Transverse colon (tissue), 4 donors: ENCODE data around the gene SLC22A14. TPM values are rescaled to one million over a fixed set of nuclear protein-coding genes. Genes with fewer than 3 reads are reported as not detected.

Experiments
- DNase-seq: peaks from one replicate; pipeline ENCODE4 v3.0.0-alpha.2; 2019
- H3K27ac ChIP-seq, 4 donors: fragments of 200-600 bp; sonication (generic); 2 replicates each; pipeline ENCODE4 v1.5.1; 2016 to 2018; ENCODE audit warnings: inconsistent platforms in 4 of 4
- H3K27me3 ChIP-seq: fragments of 200-600 bp; sonication (generic); 2 replicates; pipeline ENCODE4 v1.5.1; 2017; ENCODE audit warnings: inconsistent platforms
- H3K36me3 ChIP-seq, 4 donors: fragments of 200-600 bp; sonication (generic); 2 replicates each; pipeline ENCODE4 v1.5.1; 2017 to 2019; ENCODE audit warnings: inconsistent platforms in 4 of 4
- H3K4me1 ChIP-seq, 4 donors: fragments of 200-600 bp; sonication (generic); 2 replicates each; pipeline ENCODE4 v1.5.1; 2017 to 2020; ENCODE audit warnings: inconsistent platforms in 4 of 4
- H3K4me3 ChIP-seq, 4 donors: fragments of 200-600 bp; sonication (generic); 1 replicate in 1 of 4; 2 replicates in 3 of 4; pipeline versions ENCODE4 v1.5.1 to v1.6.1; 2017 to 2019; ENCODE audit warnings: inconsistent platforms in 4 of 4
- H3K9me3 ChIP-seq, 2 donors: fragments of 200-600 bp; sonication (generic); 2 replicates each; pipeline ENCODE4 v1.5.1; 2017 to 2019; ENCODE audit warnings: inconsistent platforms in 2 of 2
- CTCF ChIP-seq, 5 experiments: fragments of 200-600 bp in 3 of 5; fragments of 450-650 bp in 2 of 5; sonication (generic) in 3 of 5; IDR thresholded peaks; 1 replicate in 2 of 5; 2 replicates in 3 of 5; pipeline ENCODE4 v1.5.1; 2016 to 2017; ENCODE audit warnings: antibody characterized with exemption in 5 of 5, inconsistent platforms in 3 of 5, mild to moderate bottlenecking in 2 of 5, moderate library complexity in 1 of 5
- EP300 ChIP-seq: sonication (generic); formaldehyde crosslinking; IDR thresholded peaks from one replicate; pipeline ENCODE4 v1.6.1; 2017; ENCODE audit warnings: antibody characterized with exemption, low read depth
- POLR2A ChIP-seq: fragments of 450-650 bp; IDR thresholded peaks from one replicate; pipeline ENCODE4 v1.6.1; 2016; ENCODE audit warnings: antibody characterized with exemption, mild to moderate bottlenecking, moderate library complexity
- POLR2AphosphoS5 ChIP-seq, 3 donors: sonication (generic); formaldehyde crosslinking; IDR thresholded peaks; one replicate each; pipeline ENCODE4 v1.6.1; 2016; ENCODE audit warnings: antibody characterized with exemption in 3 of 3
- WGBS, 2 donors: methylation state at CpG; one replicate each; pipeline ENCODE4 v1.1.5; 2018; ENCODE audit warnings: low coverage in 1 of 2; 5-methylcytosine and 5-hydroxymethylcytosine counted together
- in situ Hi-C, 4 donors: fragments of 200-750 bp; cut with MboI; loops; one replicate each; pipeline versions ENCODE4 v1.15.0 to v1.15.1; 2017; ENCODE audit warnings: low sequenced_read_pairs in 3 of 4, low pct_ligation_motif_present in 1 of 4, low pct_unique_long_range_greater_than_20kb in 1 of 4
- intact Hi-C: fragments of 100-400 bp; cut with DNase I; formaldehyde crosslinking; loops from one replicate; pipeline ENCODE4 v1.15.1; 2023; ENCODE audit warnings: low total_unique reads
- total RNA-seq, 4 donors: library from RNA; depleted of rRNA; stranded (reverse); fragments of >200 nt; gene quantifications; one replicate each; pipeline ENCODE4 v1.1.0, GENCODE V29; 2016

The SLC22A14 gene
- total RNA-seq, 4 donors from 2014 or later, result 0.48 TPM; not detected in 3

- Histone ChIP-seq H3K4me3 (no peak overlapping the region), H3K27ac (no peak overlapping the region), H3K36me3 (peaks cover 0 to 3% (median 0%) of the 10 kb centered on the region in 4 donors), H3K9me3 (no peaks in the 10 kb centered on the region), H3K4me1 (no peaks in the 10 kb centered on the region), H3K27me3 (no peaks in the 10 kb centered on the region)
- intact Hi-C loops (no loop called here), in situ Hi-C loops (no loop called here)
- no peak for DNase-seq
- TF ChIP-seq CTCF (IDR thresholded peaks at IDR 0.05), result no peak
- TF ChIP-seq POLR2AphosphoS5 (IDR thresholded peaks at IDR 0.05), result no peak
- no peak for TF ChIP-seq POLR2A
- TF ChIP-seq EP300, result no peak
- WGBS, 2 donors, result 88 to 91% methylated on average over 8 to 9 of the region's 9 CpGs
Observed at GRCh38 chr3:38362825-38363224, 80.7 kb downstream of the SLC22A14 start.

- Histone ChIP-seq H3K27ac (no peak overlapping the region), H3K4me1 (no peaks in the 10 kb centered on the region), H3K9me3 (no peaks in the 10 kb centered on the region), H3K36me3 (peaks cover 0 to 3% (median 0%) of the 10 kb centered on the region in 4 donors), H3K4me3 (no peak overlapping the region), H3K27me3 (no peaks in the 10 kb centered on the region)
- in situ Hi-C loops, result no loop called here
- TF ChIP-seq EP300 (no peak), CTCF (IDR thresholded peaks at IDR 0.05) (no peak), POLR2A (no peak), POLR2AphosphoS5 (IDR thresholded peaks at IDR 0.05) (no peak)
- 91% methylated on average over 1 to 6 of the region's 6 CpGs for WGBS, 2 donors
- DNase-seq, result no peak
- intact Hi-C loops, result no loop called here
Observed at GRCh38 chr3:38364721-38365400, 82.8 kb downstream of the SLC22A14 start.

- no peak for DNase-seq
- in situ Hi-C loops, result no loop called here
- Histone ChIP-seq H3K27ac (no peak overlapping the region), H3K4me3 (no peak overlapping the region), H3K9me3 (no peaks in the 10 kb centered on the region), H3K27me3 (no peaks in the 10 kb centered on the region), H3K4me1 (no peaks in the 10 kb centered on the region), H3K36me3 (peaks cover 0 to 3% (median 0%) of the 10 kb centered on the region in 4 donors)
- intact Hi-C loops, result no loop called here
- 100% methylated on average over 2 to 10 of the region's 13 CpGs for WGBS, 2 donors
- TF ChIP-seq POLR2AphosphoS5 (IDR thresholded peaks at IDR 0.05) (no peak), CTCF (IDR thresholded peaks at IDR 0.05) (no peak), EP300 (no peak)
Observed at GRCh38 chr3:38365469-38366062, 83.5 kb downstream of the SLC22A14 start.

- TF ChIP-seq POLR2A (no peak), EP300 (no peak), CTCF (IDR thresholded peaks at IDR 0.05) (no peak), POLR2AphosphoS5 (IDR thresholded peaks at IDR 0.05) (no peak)
- in situ Hi-C loops (no loop called here), intact Hi-C loops (no loop called here)
- no peak overlapping the region for H3K4me3 ChIP-seq
- no peaks in the 10 kb centered on the region for H3K9me3 ChIP-seq
- 85 to 100% methylated on average over 1 to 3 of the region's 3 CpGs for WGBS, 2 donors
- peaks cover 0 to 3% (median 0%) of the 10 kb centered on the region in 4 donors for H3K36me3 ChIP-seq
- H3K27me3 ChIP-seq, result no peaks in the 10 kb centered on the region
- no peak overlapping the region for H3K27ac ChIP-seq
- no peak for DNase-seq
- H3K4me1 ChIP-seq, result no peaks in the 10 kb centered on the region
Observed at GRCh38 chr3:38366082-38366481, 84.0 kb downstream of the SLC22A14 start.
